IMR-90 (cell line): ENCODE measurements around the gene TFPI. TPM values are rescaled to one million over a fixed set of nuclear protein-coding genes. Genes with fewer than 3 reads are reported as not detected.

ENCODE experiments used
- ATAC-seq: fragments of 200-7000 bp; cut with Tn5 transposase; 2 replicates; pipeline ENCODE4 v1.9.1; 2020; ENCODE audit warnings: low read depth, mild to moderate bottlenecking, moderate library complexity
- BruUV-seq: library from RNA; stranded (reverse); fragments of 400-500 nt; replicated peaks from 2 replicates; lab custom pipeline; 2021; lab: Mats Ljungman, UMichigan
- CTCF ChIA-PET: fragments of 300-600 bp; formaldehyde crosslinking; extraction: SDS; loops from one replicate; lab custom pipeline; 2021; ENCODE audit warnings: antibody characterized with exemption; lab: Yijun Ruan, JAX
- POLR2A ChIA-PET: fragments of 300-600 bp; sonication (Branson Sonifier 250); formaldehyde crosslinking; loops from one replicate; lab custom pipeline; 2022; ENCODE audit warnings: antibody characterized with exemption; ENCODE audit not compliant: unreplicated experiment; lab: Charles Lee
- DNase-seq: peaks from one replicate; pipeline ENCODE4 v3.0.0; 2013
- H2AFZ ChIP-seq: replicated peaks from 2 replicates; pipeline ENCODE3; 2013; ENCODE audit warnings: low read length, mild to moderate bottlenecking; ENCODE audit not compliant: poor library complexity
- H2AK5ac ChIP-seq: 2 replicates; pipeline ENCODE4 v1.6.1; 2013; ENCODE audit warnings: low read depth, low read length, inconsistent platforms
- H2AK9ac ChIP-seq: replicated peaks from 2 replicates; pipeline ENCODE3; 2013; ENCODE audit warnings: mild to moderate bottlenecking, low read depth, low read length, moderate library complexity; ENCODE audit not compliant: poor library complexity
- H2BK120ac ChIP-seq: 2 replicates; pipeline ENCODE4 v1.6.1; 2013; ENCODE audit warnings: low read depth, low read length, inconsistent platforms
- H2BK15ac ChIP-seq: 3 replicates; pipeline ENCODE4 v1.6.1; 2013; ENCODE audit warnings: low read depth, low read length, inconsistent platforms
- H2BK20ac ChIP-seq: 2 replicates; pipeline ENCODE4 v1.6.1; 2013; ENCODE audit warnings: low read depth, mild to moderate bottlenecking, inconsistent platforms, low read length, moderate library complexity
- H2BK5ac ChIP-seq: 2 replicates; pipeline ENCODE4 v1.6.1; 2013; ENCODE audit warnings: mild to moderate bottlenecking, low read depth, low read length, inconsistent platforms; ENCODE audit not compliant: poor library complexity, severe bottlenecking
- H3K14ac ChIP-seq: replicated peaks from 2 replicates; pipeline ENCODE4 v1.6.1; 2013; ENCODE audit warnings: low read depth, low read length, inconsistent platforms
- H3K18ac ChIP-seq: 2 replicates; pipeline ENCODE4 v1.6.1; 2013; ENCODE audit warnings: low read depth, low read length, control low read depth
- H3K23ac ChIP-seq: 2 replicates; pipeline ENCODE4 v1.6.1; 2013; ENCODE audit warnings: low read depth, low read length, inconsistent platforms
- H3K27ac ChIP-seq: 2 replicates; pipeline ENCODE4 v1.5.1; 2013; ENCODE audit warnings: mild to moderate bottlenecking, control low read depth, low read length; ENCODE audit not compliant: insufficient read depth
- H3K27me3 ChIP-seq: 2 replicates; pipeline ENCODE4 v1.6.1; 2013; ENCODE audit warnings: low read length; ENCODE audit not compliant: control insufficient read depth, insufficient read depth
- H3K36me3 ChIP-seq: 2 replicates; pipeline ENCODE4 v1.6.1; 2013; ENCODE audit warnings: low read length, mixed read lengths; ENCODE audit not compliant: control insufficient read depth, insufficient read depth
- H3K4ac ChIP-seq: 2 replicates; pipeline ENCODE4 v1.6.1; 2013; ENCODE audit warnings: low read depth, low read length, inconsistent platforms
- H3K4me1 ChIP-seq: 2 replicates; pipeline ENCODE4 v1.6.1; 2013; ENCODE audit warnings: low read length, mixed read lengths; ENCODE audit not compliant: control insufficient read depth, insufficient read depth
- H3K4me2 ChIP-seq: 2 replicates; pipeline ENCODE4 v1.6.1; 2013; ENCODE audit warnings: low read depth, mild to moderate bottlenecking, control low read depth, low read length, moderate library complexity
- H3K4me3 ChIP-seq: 2 replicates; pipeline ENCODE4 v1.5.1; 2013; ENCODE audit warnings: low read depth, mild to moderate bottlenecking, control low read depth, low read length, moderate library complexity; ENCODE audit not compliant: insufficient read depth
- H3K56ac ChIP-seq: 2 replicates; pipeline ENCODE4 v1.6.1; 2013; ENCODE audit warnings: low read length, inconsistent platforms; ENCODE audit not compliant: insufficient read depth; ENCODE audit errors: extremely low read depth
- H3K79me1 ChIP-seq, 2 experiments: 2 replicates each; pipeline ENCODE4 v1.6.1; 2013; ENCODE audit warnings: low read length in 2 of 2, inconsistent platforms in 1 of 2, low read depth in 1 of 2
- H3K9ac ChIP-seq: 2 replicates; pipeline ENCODE4 v1.6.1; 2013; ENCODE audit warnings: low read depth, low read length, control low read depth
- H3K9me1 ChIP-seq: 2 replicates; pipeline ENCODE4 v1.6.1; 2013; ENCODE audit warnings: low read length, inconsistent platforms; ENCODE audit not compliant: insufficient read depth
- H3K9me3 ChIP-seq: 2 replicates; pipeline ENCODE4 v1.6.1; 2013; ENCODE audit warnings: low read length; ENCODE audit not compliant: control insufficient read depth, insufficient read depth
- H4K20me1 ChIP-seq: 2 replicates; pipeline ENCODE4 v1.6.1; 2013; ENCODE audit warnings: low read length, inconsistent platforms; ENCODE audit not compliant: insufficient read depth
- H4K5ac ChIP-seq: 2 replicates; pipeline ENCODE4 v1.6.1; 2013; ENCODE audit warnings: mild to moderate bottlenecking, low read depth, low read length, control low read depth
- H4K8ac ChIP-seq, 2 experiments: 2 replicates each; pipeline ENCODE4 v1.6.1; 2013; ENCODE audit warnings: low read depth in 2 of 2, low read length in 2 of 2, control low read depth in 1 of 2, inconsistent platforms in 1 of 2
- H4K91ac ChIP-seq: 2 replicates; pipeline ENCODE4 v1.6.1; 2013; ENCODE audit warnings: low read depth, low read length, inconsistent platforms; ENCODE audit not compliant: insufficient read depth
- CHD1 ChIP-seq: IDR thresholded peaks from 2 replicates; pipeline ENCODE4 v1.6.1; 2012; ENCODE audit warnings: low read depth, low read length, improper control_type of control experiment
- CTCF ChIP-seq: conservative IDR thresholded peaks from 2 replicates; pipeline ENCODE4 v1.5.1; 2012; ENCODE audit warnings: mild to moderate bottlenecking, low read depth, low read length, improper control_type of control experiment
- ELK1 ChIP-seq: fragments of 150-350 bp; IDR thresholded peaks from 2 replicates; pipeline ENCODE4 v1.6.1; 2016; ENCODE audit warnings: low read depth, mild to moderate bottlenecking, low read length, moderate library complexity, borderline replicate concordance
- MAFK ChIP-seq: IDR thresholded peaks from 2 replicates; pipeline ENCODE4 v1.6.1; 2012; ENCODE audit warnings: low read depth, low read length, improper control_type of control experiment
- NFE2L2 ChIP-seq: fragments of 150-350 bp; IDR thresholded peaks from 2 replicates; pipeline ENCODE4 v1.6.1; 2016; ENCODE audit warnings: low read depth, mild to moderate bottlenecking, low read length
- POLR2A ChIP-seq: IDR thresholded peaks from 2 replicates; pipeline ENCODE4 v1.6.1; 2012; ENCODE audit warnings: mild to moderate bottlenecking, low read depth, low read length
- RCOR1 ChIP-seq: IDR thresholded peaks from 2 replicates; pipeline ENCODE4 v1.6.1; 2012; ENCODE audit warnings: mild to moderate bottlenecking, low read length, improper control_type of control experiment; ENCODE audit not compliant: insufficient replicate concordance
- WGBS, 2 experiments: methylation state at CpG; one replicate each; pipeline versions ENCODE4 v1.1.5 to v1.1.7; 2013; ENCODE audit warnings: missing lambda C conversion rate in 2 of 2; ENCODE audit not compliant: insufficient read length in 1 of 2; ENCODE audit errors: extremely low coverage in 2 of 2; 5-methylcytosine and 5-hydroxymethylcytosine counted together
- dilution Hi-C: fragments of 300-500 bp; cut with HindIII; formaldehyde crosslinking; loops from one replicate; pipeline ENCODE4 v1.14.3; 2018; ENCODE audit warnings: low sequenced_read_pairs; ENCODE audit not compliant: unreplicated experiment
- in situ Hi-C: fragments of 300-500 bp; cut with MboI; formaldehyde crosslinking; loops from 3 replicates; pipeline ENCODE4 v1.14.3; 2019; ENCODE audit warnings: low sequenced_read_pairs, inconsistent platforms, mixed read lengths
- intact Hi-C: fragments of 100-400 bp; cut with micrococcal nuclease; formaldehyde crosslinking; loops from 2 replicates; pipeline ENCODE4 v1.10.0; 2022
- polyA plus RNA-seq, 3 experiments: library from polyadenylated mRNA; depleted of rRNA; stranded (reverse); fragments of >200 nt; gene quantifications; 2 replicates each; pipeline ENCODE4 v1.2.3, GENCODE V29; 2012; ENCODE audit warnings: low replicate concordance in 1 of 3
- total RNA-seq: library from RNA; depleted of rRNA; stranded (reverse); fragments of >200 nt; gene quantifications from 2 replicates; pipeline ENCODE4 v1.2.3, GENCODE V29; 2012

The TFPI gene
- total and polyA plus RNA-seq, 2 of the 4 experiments (the other 2 are of a cell fraction), result 33.9 to 83.0 TPM

GRCh38 chr2:187550857-187551256 lies 3.4 kb downstream of the TFPI start:
- dilution Hi-C loops, result no loop called here
- intact Hi-C loops, result no loop called here
- H3K36me3 ChIP-seq, result peaks cover 4% of the 10 kb centered on the region
- H2BK20ac ChIP-seq, result peak overlapping the region; percentile 71; the same call in 1 of the 2 replicates
- no TSS peak for BruUV-seq
- H4K8ac ChIP-seq, result peak overlapping the region in 1 of 2 experiments; percentile 58
- H2AFZ ChIP-seq, result no peak overlapping the region
- H4K91ac ChIP-seq, result peak overlapping the region; percentile 11; the same call in 1 of the 2 replicates
- peak overlapping the region; percentile 85; the same call in 2 of the 3 replicates for H2BK15ac ChIP-seq
- peak overlapping the region; percentile 40; the same call in 1 of the 2 replicates for H3K4ac ChIP-seq
- ChIA-PET POLR2A (interaction anchor here (0.6 kb wide), 1 partner anchor 15 kb away, joined by 3 read pairs; no protein-coding TSS in a partner anchor), CTCF (interaction anchor here (1.4 to 2.4 kb wide), 2 partner anchors 18 to 51 kb away, joined by 3 to 9 read pairs; no protein-coding TSS in a partner anchor)
- WGBS, 2 experiments, result no CpG with 5 or more reads among the region's 1 CpG
- peak overlapping the region; percentile 90; the same call in 1 of the 2 replicates for H3K23ac ChIP-seq
- H2AK9ac ChIP-seq, result no peak overlapping the region
- peaks cover 3 to 21% of the 10 kb centered on the region in 2 experiments; a peak in 2 of 4 replicates for H3K79me1 ChIP-seq
- H3K14ac ChIP-seq, result peak overlapping the region; percentile 87
- peak overlapping the region; percentile 92 for H3K4me2 ChIP-seq
- H3K4me3 ChIP-seq, result peak overlapping the region; percentile 16; the same call in 1 of the 2 replicates
- H4K5ac ChIP-seq, result peak overlapping the region; percentile 70
- ATAC-seq, result no peak
- in situ Hi-C loops, result no loop called here
- peak overlapping the region; percentile 59; the same call in 1 of the 2 replicates for H2BK120ac ChIP-seq
- 0 out of 2 replicates have a peak, but pooled peaks cover 2% of the 10 kb centered on the region for H3K9me1 ChIP-seq
- no peak overlapping the region for H3K56ac ChIP-seq
- H3K27ac ChIP-seq, result peak overlapping the region; percentile 77
- no peak for TF ChIP-seq ELK1
- TF ChIP-seq MAFK, result no peak
- TF ChIP-seq CTCF, result no peak
- no peak for TF ChIP-seq NFE2L2
- no peak for TF ChIP-seq RCOR1
- TF ChIP-seq POLR2A, result no peak
- no peak for TF ChIP-seq CHD1
- H3K9ac ChIP-seq, result peak overlapping the region; percentile 38; the same call in 1 of the 2 replicates
- no peak for DNase-seq
- no peaks in the 10 kb centered on the region for H3K9me3 ChIP-seq
- no peaks in the 10 kb centered on the region for H3K27me3 ChIP-seq
- peak overlapping the region; percentile 88 for H2AK5ac ChIP-seq
- H3K4me1 ChIP-seq, result peaks cover 5% of the 10 kb centered on the region
- peaks cover 4% of the 10 kb centered on the region; the same call in 1 of the 2 replicates for H4K20me1 ChIP-seq
- peak overlapping the region; percentile 82; the same call in 1 of the 2 replicates for H3K18ac ChIP-seq
- peak overlapping the region; percentile 90 for H2BK5ac ChIP-seq
